ENCODE data around the gene GALNT13. TPM values are rescaled to one million over a fixed set of nuclear protein-coding genes. Genes with fewer than 3 reads are reported as not detected.

The GALNT13 gene
- total and polyA plus RNA-seq, 12 donors, result 0.54 to 11.8 (median 3.1) TPM; not detected in 1

- no peak for TF ChIP-seq CTCF (IDR thresholded peaks at IDR 0.05)
- no peak for TF ChIP-seq POLR2A (IDR thresholded peaks at IDR 0.05)
- WGBS, 4 donors, result 90 to 98% (median 93%) methylated on average over 1 of the region's 1 CpG
- DNase-seq, result no peak
- no peak overlapping the region for H3K4me3 ChIP-seq
- no peaks in the 10 kb centered on the region for H3K4me1 ChIP-seq (replicated peaks in 1 of 2)
- H3K9me3 ChIP-seq (replicated peaks in 1 of 3), result no peaks in the 10 kb centered on the region
- no peaks in the 10 kb centered on the region for H3K36me3 ChIP-seq (replicated peaks in 1 of 2)
- no peaks in the 10 kb centered on the region for H3K27me3 ChIP-seq
- no peak overlapping the region for H3K27ac ChIP-seq
- intact Hi-C loops (cut with DNase I), result no loop called here
Observed at GRCh38 chr2:154391051-154391450, 519.3 kb downstream of the GALNT13 start.

GRCh38 chr2:154392256-154392655 lies 520.5 kb downstream of the GALNT13 start:
- no peak overlapping the region for H3K4me3 ChIP-seq
- WGBS, 4 donors, result 72 to 85% (median 74%) methylated on average over 1 of the region's 1 CpG
- H3K27ac ChIP-seq, result no peak overlapping the region
- no peaks in the 10 kb centered on the region for H3K27me3 ChIP-seq
- no peaks in the 10 kb centered on the region for H3K36me3 ChIP-seq (replicated peaks in 1 of 2)
- TF ChIP-seq POLR2A (IDR thresholded peaks at IDR 0.05) (no peak), CTCF (IDR thresholded peaks at IDR 0.05) (no peak)
- no peaks in the 10 kb centered on the region for H3K9me3 ChIP-seq (replicated peaks in 1 of 3)
- no peak for DNase-seq
- intact Hi-C loops (cut with DNase I), result no loop called here
- H3K4me1 ChIP-seq (replicated peaks in 1 of 2), result no peaks in the 10 kb centered on the region

GRCh38 chr2:154394600-154394999 lies 522.9 kb downstream of the GALNT13 start:
- Histone ChIP-seq H3K36me3 (replicated peaks in 1 of 2) (no peaks in the 10 kb centered on the region), H3K4me1 (replicated peaks in 1 of 2) (no peaks in the 10 kb centered on the region), H3K9me3 (replicated peaks in 1 of 3) (no peaks in the 10 kb centered on the region), H3K27me3 (no peaks in the 10 kb centered on the region), H3K27ac (no peak overlapping the region), H3K4me3 (no peak overlapping the region)
- 67 to 78% (median 71%) methylated on average over 3 of the region's 3 CpGs for WGBS, 4 donors
- intact Hi-C loops (cut with DNase I), result no loop called here
- DNase-seq, result no peak
- TF ChIP-seq CTCF (IDR thresholded peaks at IDR 0.05) (no peak), POLR2A (IDR thresholded peaks at IDR 0.05) (no peak)

GRCh38 chr2:154400563-154401290 lies 529.0 kb downstream of the GALNT13 start:
- intact Hi-C loops (cut with DNase I), result no loop called here
- no peak overlapping the region for H3K27ac ChIP-seq
- no peak overlapping the region for H3K4me3 ChIP-seq

More at GRCh38 chr2:154400563-154401290, 529.0 kb downstream of the GALNT13 start:
- Histone ChIP-seq H3K36me3 (replicated peaks in 1 of 2) (no peaks in the 10 kb centered on the region), H3K9me3 (replicated peaks in 1 of 3) (no peaks in the 10 kb centered on the region), H3K4me1 (replicated peaks in 1 of 2) (no peaks in the 10 kb centered on the region), H3K27me3 (no peaks in the 10 kb centered on the region)
- TF ChIP-seq POLR2A (IDR thresholded peaks at IDR 0.05) (no peak), CTCF (IDR thresholded peaks at IDR 0.05) (no peak)
- WGBS, 4 donors, result 43 to 55% (median 47%) methylated on average over 4 of the region's 4 CpGs
- no peak for DNase-seq

Measured in adrenal gland (tissue), 12 donors.